NCI-H82 treated with DMSO at 0.1 percent for 48 hours (cell line): ENCODE results near the gene DSC3.
"Not testable (repeated sequence)": the region's sequence is repeated elsewhere in the genome, so short reads cannot be mapped to it uniquely, and the experiment has no call there.

Experiments used
- DNase-seq: peaks from one replicate; lab custom pipeline; 2025; ENCODE audit not compliant: unreplicated experiment; lab: John Stamatoyannopoulos, UW

Gene DSC3

GRCh38 chr18:31041271-31042083 lies 1.1 kb downstream of the DSC3 start:
- DNase-seq, result no peak

- no peak for DNase-seq
These were observed 1.8 kb downstream of the DSC3 start for GRCh38 chr18:31040686-31041270.

GRCh38 chr18:31039426-31039825 lies 3.1 kb downstream of the DSC3 start:
- no peak for DNase-seq

GRCh38 chr18:31037686-31038085 lies 4.9 kb downstream of the DSC3 start:
- DNase-seq, result not testable (repeated sequence)

- no peak for DNase-seq
These were observed 8.0 kb downstream of the DSC3 start for GRCh38 chr18:31034541-31034940.

GRCh38 chr18:31030574-31031278 lies 11.8 kb downstream of the DSC3 start:
- DNase-seq, result no peak

- no peak for DNase-seq
These were observed 26.7 kb downstream of the DSC3 start for GRCh38 chr18:31015715-31016434.

- DNase-seq, result not testable (repeated sequence)
These were observed 31.1 kb downstream of the DSC3 start for GRCh38 chr18:31011455-31011854.

- DNase-seq, result no peak
These were observed 31.9 kb downstream of the DSC3 start for GRCh38 chr18:31010601-31011000.

- no peak for DNase-seq
These were observed 42.5 kb downstream of the DSC3 start for GRCh38 chr18:30999887-31000628.

GRCh38 chr18:30999186-30999585 lies 43.4 kb downstream of the DSC3 start:
- DNase-seq, result no peak

GRCh38 chr18:30997223-30997622 lies 45.3 kb downstream of the DSC3 start:
- no peak for DNase-seq

GRCh38 chr18:30992231-30992630 lies 50.3 kb downstream of the DSC3 start:
- no peak for DNase-seq

GRCh38 chr18:30991397-30991796 lies 51.1 kb downstream of the DSC3 start:
- DNase-seq, result no peak

GRCh38 chr18:30989141-30989540 lies 53.4 kb downstream of the DSC3 start:
- no peak for DNase-seq

- no peak for DNase-seq
These were observed 54.1 kb downstream of the DSC3 start for GRCh38 chr18:30988440-30988839.

- no peak for DNase-seq
These were observed 54.9 kb downstream of the DSC3 start for GRCh38 chr18:30987467-30988241.

- no peak for DNase-seq
These were observed 56.8 kb downstream of the DSC3 start for GRCh38 chr18:30985753-30986152.

- DNase-seq, result no peak
These were observed 60.1 kb downstream of the DSC3 start for GRCh38 chr18:30982285-30982992.
